HepG2 (cell line): ENCODE results near the gene IRF1. TPM values are rescaled to one million over a fixed set of nuclear protein-coding genes. Genes with fewer than 3 reads are reported as not detected.

Source experiments
- AHDC1 ChIP-seq: sonication (generic); formaldehyde crosslinking; IDR thresholded peaks from 2 replicates; pipeline ENCODE4 v1.5.1; 2020; ENCODE audit warnings: mild to moderate bottlenecking, missing genetic modification reagents, borderline replicate concordance
- FOXO1 ChIP-seq: sonication (generic); formaldehyde crosslinking; IDR thresholded peaks from 2 replicates; pipeline ENCODE4 v1.4.0; 2020; ENCODE audit warnings: missing genetic modification reagents
- MIER2 ChIP-seq: IDR thresholded peaks from 2 replicates; pipeline ENCODE4 v1.6.1; 2016; ENCODE audit warnings: missing biosample characterization, missing genetic modification reagents
- SNAPC2 ChIP-seq: sonication (generic); formaldehyde crosslinking; IDR thresholded peaks from 2 replicates; pipeline ENCODE4 v1.8.1; 2022; ENCODE audit warnings: mild to moderate bottlenecking, missing genetic modification reagents
- ZBTB21 ChIP-seq: sonication (generic); formaldehyde crosslinking; IDR thresholded peaks from 2 replicates; pipeline ENCODE4 v1.4.0; 2020; ENCODE audit warnings: missing genetic modification reagents
- ZNF329 ChIP-seq: sonication (generic); formaldehyde crosslinking; IDR thresholded peaks from 2 replicates; pipeline ENCODE4 v1.9.0; 2021; ENCODE audit warnings: low read depth, mild to moderate bottlenecking, missing genetic modification reagents
- ZNF382 ChIP-seq: sonication (generic); formaldehyde crosslinking; IDR thresholded peaks from 2 replicates; pipeline ENCODE4 v1.5.0; 2020; ENCODE audit warnings: missing genetic modification reagents, mild to moderate bottlenecking, borderline replicate concordance
- ZNF883 ChIP-seq: sonication (generic); formaldehyde crosslinking; IDR thresholded peaks from 2 replicates; pipeline ENCODE4 v1.5.1; 2020; ENCODE audit warnings: mild to moderate bottlenecking, missing genetic modification reagents; ENCODE audit errors: not compliant biosample characterization
- polyA plus RNA-seq, 8 experiments: library from polyadenylated mRNA; depleted of rRNA in 3 of 8; stranded (reverse) in 7 of 8; unstranded in 1 of 8; fragments of >200 nt; fragmentation: Illumina TruSeq in 4 of 8; extraction: Trizol in 4 of 8; gene quantifications; 2 replicates each; pipeline versions ENCODE4 v1.2.1 to v1.2.3, GENCODE V29; 2011 to 2016; ENCODE audit warnings: low read depth in 4 of 8, missing spikeins in 1 of 8, mixed read lengths in 1 of 8; ENCODE audit not compliant: insufficient read depth in 1 of 8
- total RNA-seq, 5 experiments: library from RNA; depleted of rRNA; stranded (reverse); fragments of >200 nt; fragmentation: Illumina TruSeq; extraction: Trizol; gene quantifications; 2 replicates each; pipeline ENCODE4 v1.2.3, GENCODE V29; 2016; ENCODE audit warnings: low read depth in 1 of 5

Gene IRF1
- total and polyA plus RNA-seq, 2 of the 13 experiments (the other 11 are each of a cell fraction or from before 2014, with no cell fraction given) = 4.1 to 8.8 TPM

DNA sequence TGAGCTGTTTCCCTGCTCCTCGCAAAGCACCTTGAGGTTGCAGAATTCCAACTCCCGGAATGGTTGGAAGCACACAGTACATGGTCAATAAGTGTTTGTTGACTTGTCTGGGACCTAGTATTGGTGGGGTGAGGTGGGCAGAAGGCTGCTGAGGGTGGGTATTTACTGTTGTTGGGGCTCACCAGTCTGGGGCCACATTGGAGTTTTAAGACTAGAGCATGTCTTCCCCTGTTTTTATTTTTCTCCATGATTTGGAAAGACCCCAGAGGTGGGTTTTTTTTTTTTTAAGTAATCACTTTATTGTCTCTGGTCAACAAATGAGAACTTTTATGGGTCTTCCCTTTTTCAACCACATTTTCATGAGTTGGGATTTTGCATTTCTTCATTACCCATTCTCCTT is 55.1 kb downstream of the IRF1 start (continued):
- TF ChIP-seq ZNF883 (CRISPR knock-in tag) (no peak), FOXO1 (CRISPR knock-in tag) (no peak), MIER2 (CRISPR knock-in tag) (no peak), ZBTB21 (CRISPR knock-in tag) (no peak), ZNF329 (CRISPR knock-in tag) (no peak), AHDC1 (no peak), ZNF382 (CRISPR knock-in tag) (no peak), SNAPC2 (CRISPR knock-in tag) (no peak)
